SK-N-MC (cell line): ENCODE measurements around the gene ARNT2.

ENCODE experiments used
- EZH2 ChIP-seq: fragments of 200-600 bp; sonication (generic); IDR thresholded peaks from one replicate; pipeline ENCODE4 v1.6.1; 2017; ENCODE audit warnings: antibody characterized with exemption
- POLR2AphosphoS5 ChIP-seq: IDR thresholded peaks from 2 replicates; pipeline ENCODE4 v1.6.1; 2012; ENCODE audit warnings: mild to moderate bottlenecking, low read depth, low read length, borderline replicate concordance

- TF ChIP-seq EZH2: no peak
- no peak for TF ChIP-seq POLR2AphosphoS5
These were observed 7.7 kb downstream of the ARNT2 start for GRCh38 chr15:80411788-80412288.
